HG03103 (cell line): ENCODE data around the gene LAX1.

Experiments used
- ATAC-seq: cut with Tn5 transposase; IDR thresholded peaks from one replicate; pipeline ENCODE4 v1.9.1; 2021; ENCODE audit warnings: low read depth; ENCODE audit not compliant: unreplicated experiment

LAX1 gene

DNA sequence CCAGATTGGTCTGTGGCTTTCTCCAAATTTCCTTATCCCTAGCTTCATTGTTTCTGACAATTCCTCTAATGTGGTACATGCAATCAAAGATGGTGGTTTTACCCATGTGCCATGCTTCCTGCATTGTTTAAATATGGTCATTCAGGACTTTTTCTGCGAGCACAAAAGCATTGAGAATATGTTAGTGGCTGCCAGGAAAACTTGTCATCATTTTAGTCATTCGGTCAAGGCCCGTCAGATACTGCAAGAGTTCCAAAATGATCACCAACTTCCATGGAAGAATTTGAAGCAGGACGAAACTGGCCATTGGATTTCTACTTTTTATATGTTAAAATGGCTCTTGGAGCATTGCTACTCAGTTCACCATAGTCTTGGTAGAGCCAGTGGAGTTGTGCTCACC, 34.2 kb downstream of the LAX1 start:
- ATAC-seq, result no peak

DNA sequence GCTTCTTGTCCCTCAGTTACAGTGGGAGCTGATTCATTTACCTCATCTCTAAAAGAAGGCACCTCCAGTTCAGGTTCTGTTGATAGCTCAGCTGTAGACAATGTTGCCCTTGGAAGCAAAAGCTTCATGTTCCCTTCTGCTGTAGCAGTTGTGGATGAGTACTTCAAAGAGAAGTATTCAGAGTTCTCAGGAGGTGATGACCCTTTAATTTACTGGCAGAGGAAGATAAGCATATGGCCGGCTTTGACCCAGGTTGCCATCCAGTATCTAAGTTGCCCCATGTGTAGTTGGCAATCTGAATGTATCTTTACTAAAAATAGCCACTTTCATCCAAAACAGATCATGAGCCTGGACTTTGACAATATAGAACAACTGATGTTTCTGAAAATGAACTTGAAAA, 35.0 kb downstream of the LAX1 start:
- ATAC-seq, result no peak

DNA sequence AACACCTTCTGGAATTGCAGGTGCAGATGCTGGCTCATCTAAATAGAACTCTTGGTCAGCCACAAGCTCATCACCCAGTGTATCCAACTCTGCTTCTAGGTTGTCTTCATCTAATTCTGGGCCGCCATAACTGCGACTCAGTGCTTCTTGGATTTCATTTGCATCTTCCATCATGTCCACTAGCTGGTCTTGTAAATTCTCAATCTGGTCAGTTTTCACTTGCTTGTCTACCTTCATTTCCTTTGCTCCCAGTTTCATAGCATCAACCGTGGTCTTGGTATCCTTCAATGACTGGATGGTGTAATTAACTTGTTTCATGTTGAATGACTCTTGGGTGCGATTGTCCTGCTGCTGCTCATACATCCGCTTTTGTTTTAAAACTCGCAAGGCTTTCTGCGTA, 40.7 kb downstream of the LAX1 start:
- ATAC-seq, result no peak

DNA sequence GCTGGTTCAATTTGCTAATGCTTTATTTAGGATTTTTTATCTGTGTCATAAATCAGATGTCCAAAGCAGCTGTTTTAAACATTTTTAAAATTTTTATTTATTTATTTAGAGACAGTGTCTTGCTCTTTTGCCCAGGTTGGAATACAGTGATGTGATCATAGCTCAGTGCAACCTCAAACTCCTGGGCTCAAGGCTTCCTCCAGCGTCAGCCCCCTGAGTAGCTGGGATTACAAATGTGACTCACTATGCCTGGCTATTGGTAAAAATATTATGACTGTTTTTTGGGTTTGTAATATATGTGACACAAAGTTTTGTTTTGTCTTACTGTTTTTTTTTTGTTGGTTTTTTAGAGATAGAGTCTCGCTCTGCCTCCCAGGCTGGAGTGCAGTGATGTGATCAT, 42.2 kb downstream of the LAX1 start:
- ATAC-seq, result no peak

DNA sequence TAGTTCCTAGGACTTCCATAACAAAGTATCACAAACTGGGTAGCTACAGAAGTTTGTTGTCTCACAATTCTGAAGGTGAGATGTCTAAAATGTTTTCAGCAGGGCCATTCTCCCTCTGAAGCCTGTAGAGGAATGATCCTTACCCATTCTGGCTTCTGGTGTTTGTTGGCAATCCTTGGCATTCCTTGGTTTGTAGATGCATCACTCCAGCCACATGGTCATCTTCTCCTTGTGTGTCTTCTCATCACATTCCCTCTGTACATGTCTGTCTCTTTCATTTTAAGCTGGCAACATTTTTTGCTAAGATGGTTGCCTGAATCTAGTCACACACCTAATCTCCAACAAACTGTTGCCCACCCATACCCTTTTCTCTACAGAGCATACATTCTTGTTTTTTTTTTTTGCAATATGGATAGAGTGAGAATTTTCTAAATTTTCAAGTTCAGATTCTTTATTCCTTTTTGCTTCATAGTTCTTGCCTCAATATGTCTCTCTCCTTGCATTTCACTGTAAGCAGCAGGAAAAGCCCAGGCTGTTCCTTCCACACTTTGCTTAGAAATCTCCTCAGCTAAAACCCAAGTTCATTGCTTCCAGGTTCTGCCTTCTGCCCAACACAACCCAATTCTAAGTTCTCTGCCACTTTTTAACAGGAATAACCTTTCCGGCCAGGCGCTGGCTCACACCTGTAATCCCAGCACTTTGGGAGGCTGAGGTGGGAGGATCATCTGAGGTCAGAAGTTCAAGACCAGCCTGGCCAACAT, 48.8 kb downstream of the LAX1 start:
- ATAC-seq, result no peak

DNA sequence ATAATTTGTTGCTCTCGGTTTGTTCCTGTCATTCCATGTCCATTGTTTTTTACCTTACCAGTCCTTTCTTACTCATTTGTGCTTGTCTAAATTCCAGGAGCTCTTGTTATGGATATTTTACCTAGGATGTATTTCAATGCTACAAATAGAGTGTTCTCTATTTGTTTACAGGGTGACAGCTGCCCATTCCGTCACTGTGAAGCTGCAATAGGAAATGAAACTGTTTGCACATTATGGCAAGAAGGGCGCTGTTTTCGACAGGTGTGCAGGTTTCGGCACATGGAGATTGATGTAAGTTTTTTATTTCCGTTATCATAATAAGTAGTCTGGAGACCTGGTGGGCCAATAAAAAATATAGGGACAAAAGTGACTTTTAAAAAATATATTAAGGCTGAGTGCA, 53.4 kb downstream of the LAX1 start:
- ATAC-seq, result no peak

DNA sequence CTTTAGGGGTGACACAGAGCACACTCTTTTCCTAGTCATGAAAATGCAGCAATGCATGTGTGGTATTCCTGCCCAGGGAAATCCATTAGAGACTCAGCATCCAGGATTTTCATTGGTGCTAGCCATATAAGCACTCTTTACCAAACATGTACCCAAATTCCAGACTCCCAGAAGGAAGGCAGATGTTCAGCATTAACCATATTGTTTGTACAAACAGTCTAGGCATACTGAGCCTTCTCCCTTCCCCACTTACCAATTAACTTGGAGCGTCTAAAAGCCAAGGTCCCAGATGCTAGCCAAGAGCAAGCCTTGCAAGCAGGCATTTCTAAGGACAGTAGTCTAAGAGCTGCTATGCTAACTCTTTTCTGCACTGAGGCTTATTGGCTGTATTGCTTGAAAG, 58.3 kb downstream of the LAX1 start:
- no peak for ATAC-seq
